ENCODE results near the gene PROCA1.

DNA sequence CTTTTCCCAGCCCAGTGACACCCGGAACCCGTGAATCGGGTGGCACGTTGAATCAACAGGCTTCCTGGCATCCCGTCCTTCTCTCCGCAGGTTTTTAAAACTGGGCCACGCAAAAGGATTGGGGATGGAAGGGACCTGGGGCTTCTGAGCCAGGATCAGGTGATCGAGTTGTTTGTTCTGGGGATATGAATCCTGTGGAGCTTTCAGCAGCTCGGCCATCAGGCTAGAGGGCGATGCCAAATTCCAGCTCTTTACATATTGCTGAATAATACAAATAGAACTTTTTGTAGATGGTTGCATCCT is 49.2 kb downstream of the PROCA1 start:
- no peak for TF ChIP-seq CTCF (conservative IDR thresholded peaks at IDR 0.05; ENCODE audit: low read depth, low read length)
- TF ChIP-seq EZH2 (IDR thresholded peaks at IDR 0.05; ENCODE audit: borderline replicate concordance, low read depth, low read length, poor library complexity, severe bottlenecking): no peak

Measured in A673 (cell line).